Retinal pigment epithelial cell (primary cell): Measurements from ENCODE around the gene HABP4.

ENCODE experiments used
- DNase-seq: peaks from one replicate; pipeline ENCODE4 v3.0.0-alpha.2; 2010; ENCODE audit warnings: low read depth
- H3K4me3 ChIP-seq: 2 replicates; pipeline ENCODE4 v1.5.1; 2011; ENCODE audit warnings: mild to moderate bottlenecking, low read length, control low read depth, moderate library complexity
- TF ChIP-seq, protein P1 (sequence below): conservative IDR thresholded peaks from 2 replicates; pipeline ENCODE4 v1.5.1; 2011; ENCODE audit warnings: low read depth, low read length, control low read depth, inconsistent platforms

Gene HABP4

DNA sequence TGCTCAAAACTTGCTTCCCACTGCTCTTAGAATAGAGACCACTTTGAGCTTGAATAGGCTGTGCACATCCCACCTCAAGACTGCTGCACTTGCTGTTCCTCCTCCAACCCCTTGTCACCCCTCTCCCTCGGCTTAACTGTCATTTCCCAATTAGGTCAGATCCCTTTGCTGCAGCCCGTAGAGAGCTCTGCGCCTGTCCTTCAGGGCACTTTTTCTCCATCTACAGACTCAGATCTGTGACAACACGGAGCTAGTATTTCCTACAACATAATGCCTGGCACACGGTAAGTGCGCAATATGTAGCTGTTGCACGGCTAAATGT lies 485 bp upstream of the HABP4 start:
- peak overlapping the region; percentile 65 for H3K4me3 ChIP-seq
- no peak for DNase-seq
- TF ChIP-seq, protein P1, sequence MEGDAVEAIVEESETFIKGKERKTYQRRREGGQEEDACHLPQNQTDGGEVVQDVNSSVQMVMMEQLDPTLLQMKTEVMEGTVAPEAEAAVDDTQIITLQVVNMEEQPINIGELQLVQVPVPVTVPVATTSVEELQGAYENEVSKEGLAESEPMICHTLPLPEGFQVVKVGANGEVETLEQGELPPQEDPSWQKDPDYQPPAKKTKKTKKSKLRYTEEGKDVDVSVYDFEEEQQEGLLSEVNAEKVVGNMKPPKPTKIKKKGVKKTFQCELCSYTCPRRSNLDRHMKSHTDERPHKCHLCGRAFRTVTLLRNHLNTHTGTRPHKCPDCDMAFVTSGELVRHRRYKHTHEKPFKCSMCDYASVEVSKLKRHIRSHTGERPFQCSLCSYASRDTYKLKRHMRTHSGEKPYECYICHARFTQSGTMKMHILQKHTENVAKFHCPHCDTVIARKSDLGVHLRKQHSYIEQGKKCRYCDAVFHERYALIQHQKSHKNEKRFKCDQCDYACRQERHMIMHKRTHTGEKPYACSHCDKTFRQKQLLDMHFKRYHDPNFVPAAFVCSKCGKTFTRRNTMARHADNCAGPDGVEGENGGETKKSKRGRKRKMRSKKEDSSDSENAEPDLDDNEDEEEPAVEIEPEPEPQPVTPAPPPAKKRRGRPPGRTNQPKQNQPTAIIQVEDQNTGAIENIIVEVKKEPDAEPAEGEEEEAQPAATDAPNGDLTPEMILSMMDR = no peak

GRCh38 chr9:96450613-96451528 lies 902 bp downstream of the HABP4 start:
- TF ChIP-seq, protein P1 = no peak
- peak; percentile 34 for DNase-seq
- H3K4me3 ChIP-seq = peak overlapping the region; percentile 90

DNA sequence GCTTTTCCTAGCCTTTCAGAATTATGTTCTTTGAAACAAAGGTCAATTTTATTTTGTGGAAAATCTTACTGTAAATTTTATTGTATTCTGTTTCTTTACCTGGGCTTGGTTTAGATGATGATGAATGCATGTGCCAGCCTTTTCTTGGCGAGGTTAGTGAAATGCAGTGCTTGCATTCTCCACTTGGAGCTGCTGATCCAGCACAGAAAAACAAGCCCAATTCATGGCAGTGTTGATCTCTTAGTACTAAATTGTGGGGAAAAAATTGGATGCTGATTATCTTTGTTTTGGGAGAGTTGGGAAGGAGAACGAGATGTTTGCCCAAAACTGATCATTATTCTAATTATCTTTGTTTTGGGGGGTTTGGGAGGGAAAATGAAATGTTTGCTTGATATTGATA lies 3.7 kb downstream of the HABP4 start:
- TF ChIP-seq, protein P1 = peak; percentile 68
- H3K4me3 ChIP-seq = no peak overlapping the region
- DNase-seq = peak; percentile 48

- no peak overlapping the region for H3K4me3 ChIP-seq
Observed at GRCh38 chr9:96457266-96457665, 7.3 kb downstream of the HABP4 start.

GRCh38 chr9:96458226-96458625 lies 8.3 kb downstream of the HABP4 start:
- DNase-seq = no peak
- TF ChIP-seq, protein P1 = no peak
- no peak overlapping the region for H3K4me3 ChIP-seq

More at GRCh38 chr9:96457266-96457665, 7.3 kb downstream of the HABP4 start:
- TF ChIP-seq, protein P1 = no peak
- no peak for DNase-seq

DNA sequence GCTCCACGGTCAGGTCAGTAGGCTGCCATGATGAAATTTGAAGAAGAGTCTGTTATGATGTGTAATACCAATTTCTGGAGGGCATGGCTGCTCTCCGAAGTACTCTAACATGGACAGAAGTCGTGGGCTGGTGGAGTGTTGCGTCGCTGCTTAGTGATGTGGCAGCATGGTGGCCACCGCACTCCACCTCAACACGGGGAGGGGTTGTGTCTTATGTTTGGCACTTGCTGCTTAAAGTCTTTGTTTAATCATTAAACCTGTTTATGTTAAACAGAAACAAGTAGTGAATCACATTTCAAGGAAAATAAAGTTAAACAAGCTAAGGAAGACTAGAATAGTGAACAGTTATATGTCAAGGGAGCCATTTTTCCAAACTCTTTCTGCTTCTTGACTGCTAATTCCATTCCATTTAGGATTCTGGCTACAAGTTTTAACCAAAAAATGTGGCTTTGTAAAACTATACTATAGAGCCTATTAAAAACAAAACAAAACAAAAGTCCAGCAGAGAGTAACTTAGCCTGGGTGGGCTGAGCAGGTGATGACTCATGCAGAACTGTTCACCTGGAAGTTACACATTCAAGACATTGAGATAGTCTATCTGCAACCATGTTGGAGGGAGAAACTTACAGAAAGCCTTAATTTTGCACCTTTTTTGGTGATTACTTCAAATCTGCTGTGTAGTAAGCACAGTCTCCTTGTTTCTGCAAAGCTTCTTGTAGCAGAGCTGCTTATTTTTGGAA lies 9.5 kb downstream of the HABP4 start:
- H3K4me3 ChIP-seq = no peak overlapping the region
- TF ChIP-seq, protein P1 = no peak
- no peak for DNase-seq
